Gastrocnemius medialis (tissue), 4 donors: ENCODE results near the gene INPP5D.

ENCODE experiments used
- POLR2A ChIP-seq, 2 donors: fragments of 450-650 bp; IDR thresholded peaks; one replicate each; pipeline ENCODE4 v1.6.1; 2017; ENCODE audit warnings: antibody characterized with exemption in 2 of 2, mild to moderate bottlenecking in 2 of 2, moderate library complexity in 2 of 2
- TF ChIP-seq, protein P1 (sequence below), 5 experiments: fragments of 450-650 bp in 3 of 5; fragments of 200-600 bp in 2 of 5; sonication (generic) in 2 of 5; IDR thresholded peaks in 4 of 5; conservative IDR thresholded peaks in 1 of 5; 1 replicate in 4 of 5; 2 replicates in 1 of 5; pipeline ENCODE4 v1.5.1; 2016 to 2019; ENCODE audit warnings: antibody characterized with exemption in 5 of 5, mild to moderate bottlenecking in 3 of 5, moderate library complexity in 3 of 5

DNA sequence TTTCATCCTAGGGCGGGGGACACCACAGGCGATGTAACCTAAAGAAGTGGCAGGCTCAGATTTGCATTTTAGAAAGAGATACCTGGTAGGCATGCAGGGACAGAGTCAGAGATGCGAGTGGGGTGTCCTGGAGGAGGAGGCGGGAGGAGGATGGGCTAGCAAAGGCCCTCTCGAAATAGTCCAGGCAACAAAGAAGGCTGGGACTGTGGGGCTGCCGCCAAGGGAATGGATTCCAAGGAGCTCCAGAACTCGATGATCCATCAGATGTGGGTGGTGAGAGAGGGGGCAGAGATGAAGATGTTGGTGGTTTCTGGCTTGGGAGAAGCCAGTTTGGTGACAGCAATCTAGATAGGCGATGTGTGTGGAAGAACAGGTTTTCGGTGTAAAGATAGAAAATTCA is 12.5 kb upstream of the INPP5D start:
- TF ChIP-seq, protein P1, sequence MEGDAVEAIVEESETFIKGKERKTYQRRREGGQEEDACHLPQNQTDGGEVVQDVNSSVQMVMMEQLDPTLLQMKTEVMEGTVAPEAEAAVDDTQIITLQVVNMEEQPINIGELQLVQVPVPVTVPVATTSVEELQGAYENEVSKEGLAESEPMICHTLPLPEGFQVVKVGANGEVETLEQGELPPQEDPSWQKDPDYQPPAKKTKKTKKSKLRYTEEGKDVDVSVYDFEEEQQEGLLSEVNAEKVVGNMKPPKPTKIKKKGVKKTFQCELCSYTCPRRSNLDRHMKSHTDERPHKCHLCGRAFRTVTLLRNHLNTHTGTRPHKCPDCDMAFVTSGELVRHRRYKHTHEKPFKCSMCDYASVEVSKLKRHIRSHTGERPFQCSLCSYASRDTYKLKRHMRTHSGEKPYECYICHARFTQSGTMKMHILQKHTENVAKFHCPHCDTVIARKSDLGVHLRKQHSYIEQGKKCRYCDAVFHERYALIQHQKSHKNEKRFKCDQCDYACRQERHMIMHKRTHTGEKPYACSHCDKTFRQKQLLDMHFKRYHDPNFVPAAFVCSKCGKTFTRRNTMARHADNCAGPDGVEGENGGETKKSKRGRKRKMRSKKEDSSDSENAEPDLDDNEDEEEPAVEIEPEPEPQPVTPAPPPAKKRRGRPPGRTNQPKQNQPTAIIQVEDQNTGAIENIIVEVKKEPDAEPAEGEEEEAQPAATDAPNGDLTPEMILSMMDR (IDR thresholded peaks at IDR 0.05 in 4 of 5, conservative IDR thresholded peaks at IDR 0.05 in 1 of 5): no peak
- no peak for TF ChIP-seq POLR2A (IDR thresholded peaks at IDR 0.05)
